ENCODE data around the gene HDAC10. TPM values are rescaled to one million over a fixed set of nuclear protein-coding genes. Genes with fewer than 3 reads are reported as not detected.
A peak's percentile ranks its signal among the peaks of the same experiment; 100 is the strongest.

HDAC10 gene
- total RNA-seq, 6 donors from 2014 or later: 33.0 to 202 (median 53.1) TPM

DNA sequence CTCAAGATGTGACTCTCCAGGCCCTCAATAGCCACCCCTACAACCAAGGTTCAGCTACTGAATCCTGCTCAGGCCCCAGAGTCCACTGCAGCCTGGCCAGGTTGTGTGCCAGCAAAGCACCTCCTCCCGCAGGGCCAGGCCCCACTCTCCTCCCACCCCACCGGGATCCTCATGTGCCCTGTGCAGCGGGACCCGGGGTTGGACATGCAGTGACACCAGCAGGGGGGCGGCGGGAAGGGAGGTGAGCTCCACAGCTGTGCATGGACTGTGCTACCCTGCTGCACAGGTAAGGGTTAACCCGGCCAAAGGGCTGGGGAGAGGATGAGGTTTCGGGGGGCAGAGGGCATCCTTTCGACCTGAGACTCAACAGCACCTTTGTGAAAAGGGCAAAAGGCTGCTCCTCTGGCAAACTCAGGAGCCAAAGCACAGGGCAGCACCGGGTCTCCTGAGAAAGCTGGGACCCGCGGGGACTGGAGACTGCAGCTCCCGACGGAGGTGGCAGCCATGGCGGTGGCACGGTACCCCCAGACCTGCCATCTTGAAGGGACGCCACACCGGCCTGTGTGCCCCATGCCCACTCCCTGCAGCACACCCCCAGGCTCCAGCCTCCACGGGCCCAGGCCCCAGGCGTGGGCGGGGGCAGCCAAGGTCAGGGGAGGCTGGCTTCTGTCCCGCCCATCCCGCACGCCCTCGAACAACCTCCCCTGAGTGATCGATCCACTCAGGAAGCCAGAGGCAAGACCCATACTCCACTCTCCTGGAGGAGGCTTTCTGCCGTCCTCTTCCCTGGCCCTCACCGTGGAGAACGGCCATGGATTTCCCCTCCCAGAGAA, 45.8 kb upstream of the HDAC10 start:
- no peak for ATAC-seq (ENCODE audit: low FRiP score in 2 of 2)
- peak in 1 of 2 donors; percentile 80 for DNase-seq
- Histone ChIP-seq H3K4me3 (no peak overlapping the region), H3K27ac (peak overlapping the region; percentile 24 to 94 (median 45)), H3K36me3 (peaks cover 0 to 3% (median 0%) of the 10 kb centered on the region in 4 donors), H3K9me3 (no peaks in the 10 kb centered on the region), H3K4me1 (peaks cover 84 to 90% (median 87%) of the 10 kb centered on the region in 4 donors), H3K27me3 (no peaks in the 10 kb centered on the region)
- TF ChIP-seq, protein P1, sequence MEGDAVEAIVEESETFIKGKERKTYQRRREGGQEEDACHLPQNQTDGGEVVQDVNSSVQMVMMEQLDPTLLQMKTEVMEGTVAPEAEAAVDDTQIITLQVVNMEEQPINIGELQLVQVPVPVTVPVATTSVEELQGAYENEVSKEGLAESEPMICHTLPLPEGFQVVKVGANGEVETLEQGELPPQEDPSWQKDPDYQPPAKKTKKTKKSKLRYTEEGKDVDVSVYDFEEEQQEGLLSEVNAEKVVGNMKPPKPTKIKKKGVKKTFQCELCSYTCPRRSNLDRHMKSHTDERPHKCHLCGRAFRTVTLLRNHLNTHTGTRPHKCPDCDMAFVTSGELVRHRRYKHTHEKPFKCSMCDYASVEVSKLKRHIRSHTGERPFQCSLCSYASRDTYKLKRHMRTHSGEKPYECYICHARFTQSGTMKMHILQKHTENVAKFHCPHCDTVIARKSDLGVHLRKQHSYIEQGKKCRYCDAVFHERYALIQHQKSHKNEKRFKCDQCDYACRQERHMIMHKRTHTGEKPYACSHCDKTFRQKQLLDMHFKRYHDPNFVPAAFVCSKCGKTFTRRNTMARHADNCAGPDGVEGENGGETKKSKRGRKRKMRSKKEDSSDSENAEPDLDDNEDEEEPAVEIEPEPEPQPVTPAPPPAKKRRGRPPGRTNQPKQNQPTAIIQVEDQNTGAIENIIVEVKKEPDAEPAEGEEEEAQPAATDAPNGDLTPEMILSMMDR (IDR thresholded peaks at IDR 0.05): no peak
- no peak for TF ChIP-seq EP300 (IDR thresholded peaks at IDR 0.05)
- TF ChIP-seq POLR2A (IDR thresholded peaks at IDR 0.05): no peak
- TF ChIP-seq POLR2AphosphoS5 (IDR thresholded peaks at IDR 0.05): no peak
- 53 to 60% methylated on average over 15 to 25 of the region's 29 CpGs for WGBS, 2 donors

DNA sequence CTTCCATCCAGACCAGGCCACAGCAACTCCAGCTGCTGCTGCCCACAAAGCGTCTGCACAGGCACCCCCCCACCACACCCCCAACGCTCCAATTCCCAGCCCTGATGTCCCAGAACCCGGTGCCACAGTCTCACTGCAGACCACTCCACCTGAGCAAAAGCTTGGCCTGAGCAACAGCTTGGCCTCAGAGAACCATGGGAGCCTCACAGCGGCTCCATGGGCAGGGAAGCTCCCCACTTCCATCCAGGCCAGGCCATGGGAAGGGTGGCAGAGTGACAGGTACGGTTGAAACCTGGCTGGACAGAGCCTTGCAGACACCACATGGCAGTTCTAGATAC, 43.2 kb upstream of the HDAC10 start:
- no peak for DNase-seq
- no peak for ATAC-seq (ENCODE audit: low FRiP score in 2 of 2)
- Histone ChIP-seq H3K4me1 (peaks cover 66 to 85% (median 66%) of the 10 kb centered on the region in 4 donors), H3K9me3 (no peaks in the 10 kb centered on the region), H3K27ac (peak overlapping the region; percentile 84 to 94 (median 88)), H3K4me3 (peak overlapping the region in 1 of 4 donors; percentile 44), H3K36me3 (peaks cover 7 to 19% (median 12%) of the 10 kb centered on the region in 4 donors), H3K27me3 (no peaks in the 10 kb centered on the region)
- TF ChIP-seq, protein P1 (IDR thresholded peaks at IDR 0.05): no peak
- no peak for TF ChIP-seq POLR2A (IDR thresholded peaks at IDR 0.05)
- TF ChIP-seq EP300 (IDR thresholded peaks at IDR 0.05): no peak
- TF ChIP-seq POLR2AphosphoS5 (IDR thresholded peaks at IDR 0.05): no peak
- WGBS, 2 donors: 18 to 35% methylated on average over 4 of the region's 5 CpGs

DNA sequence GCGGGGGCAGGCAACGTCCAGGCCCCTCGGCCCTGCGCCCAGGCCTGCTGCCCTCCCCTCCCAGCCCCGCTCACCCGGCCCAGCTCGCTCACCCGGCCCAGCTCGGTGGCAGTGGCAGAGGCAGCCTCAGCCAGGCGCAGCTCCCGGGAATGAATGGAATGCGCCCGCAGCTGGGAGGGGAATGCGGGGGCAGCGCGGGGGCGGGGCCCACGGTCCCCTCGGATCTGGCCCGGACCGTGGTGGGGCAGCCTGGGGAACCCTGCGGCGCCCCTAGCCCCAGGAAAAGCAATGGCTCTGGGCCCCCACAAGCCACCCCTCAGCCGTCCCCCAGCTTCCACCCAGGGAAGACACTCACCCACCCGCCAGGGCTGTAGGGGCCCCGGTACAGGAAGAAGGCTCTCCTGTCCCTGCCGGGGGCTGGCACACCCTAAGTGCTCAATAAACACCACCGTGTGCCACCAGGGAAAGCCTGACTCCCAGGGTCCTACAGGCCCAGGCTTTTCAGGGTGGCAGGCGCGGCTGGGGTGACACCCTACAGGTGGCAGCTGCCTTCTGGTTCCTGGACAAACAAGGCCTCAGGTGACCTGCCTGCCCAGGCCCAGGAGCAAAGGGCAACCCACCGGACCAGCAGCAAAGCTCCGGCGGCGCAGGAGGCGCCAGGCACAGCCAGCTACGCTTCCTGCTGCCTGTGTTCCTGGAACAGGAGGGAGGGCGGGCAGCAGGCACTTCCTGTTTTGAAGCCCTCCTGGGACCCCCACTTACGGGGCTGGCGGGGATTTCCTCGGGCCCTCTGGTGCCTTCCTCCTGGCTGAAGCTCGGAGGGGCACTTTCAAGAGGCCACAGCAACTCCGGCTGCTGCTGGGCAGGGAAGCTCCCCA, 42.6 kb upstream of the HDAC10 start:
- Histone ChIP-seq H3K4me3 (peak overlapping the region in 3 of 4 donors; percentile 17 to 44 (median 37)), H3K27ac (peak overlapping the region; percentile 84 to 94 (median 88)), H3K4me1 (peaks cover 60 to 79% (median 60%) of the 10 kb centered on the region in 4 donors), H3K36me3 (peaks cover 13 to 25% (median 18%) of the 10 kb centered on the region in 4 donors), H3K27me3 (no peaks in the 10 kb centered on the region), H3K9me3 (no peaks in the 10 kb centered on the region)
- WGBS, 2 donors: 10% methylated on average over 6 to 20 of the region's 42 CpGs
- TF ChIP-seq EP300 (IDR thresholded peaks at IDR 0.05) (peak in 2 of 4 donors; percentile 5 to 67), POLR2AphosphoS5 (IDR thresholded peaks at IDR 0.05) (peak; percentile 54 to 62), POLR2A (IDR thresholded peaks at IDR 0.05) (peak in 1 of 4 donors; percentile 26)
- TF ChIP-seq, protein P1 (IDR thresholded peaks at IDR 0.05): peak in 2 of 6 experiments; percentile 25 to 51
- peak; percentile 73 to 82 for ATAC-seq (ENCODE audit: low FRiP score in 2 of 2)
- DNase-seq: peak; percentile 91 to 93

DNA sequence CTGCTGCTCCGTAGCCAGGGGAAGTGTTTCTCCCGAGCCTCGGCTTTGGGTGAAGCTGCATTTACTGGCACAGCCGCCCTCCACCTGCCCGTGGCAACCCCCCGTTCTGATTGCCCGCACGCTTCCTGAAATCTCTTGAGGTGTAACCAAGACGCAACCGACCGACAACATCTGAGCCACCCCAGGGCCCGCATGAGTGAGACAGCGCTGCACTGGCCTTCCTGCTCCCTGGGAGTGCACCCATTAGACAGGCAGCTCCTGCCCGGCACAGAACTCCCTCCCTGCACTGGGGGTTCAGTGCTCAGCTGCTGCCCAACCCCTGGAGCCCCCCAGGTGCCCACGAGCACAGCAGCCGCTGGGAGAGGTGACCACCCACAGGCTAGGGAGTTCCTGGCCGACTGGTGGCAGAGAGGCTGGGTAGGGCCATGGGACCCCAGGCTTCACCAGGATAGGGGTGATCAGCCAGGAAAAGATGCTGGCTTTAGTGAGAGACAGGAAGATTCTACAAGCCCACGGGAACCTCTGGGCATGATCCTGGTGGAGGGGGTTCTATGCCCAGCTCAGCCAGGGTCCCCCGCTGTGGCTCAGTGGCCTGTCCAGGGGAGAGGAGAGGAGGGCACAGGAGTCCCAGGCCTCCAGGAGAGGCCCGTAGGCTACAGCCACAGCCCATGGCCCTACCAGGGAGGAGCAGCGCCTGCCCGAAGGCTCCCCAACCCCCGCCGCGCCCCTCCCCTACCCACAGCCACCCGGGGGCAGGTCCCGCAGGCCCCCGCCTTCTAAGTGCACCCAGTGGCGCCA, 41.8 kb upstream of the HDAC10 start:
- WGBS, 2 donors: 23 to 30% methylated on average over 11 to 23 of the region's 29 CpGs
- Histone ChIP-seq H3K4me1 (peaks cover 51 to 71% (median 52%) of the 10 kb centered on the region in 4 donors), H3K36me3 (peaks cover 19 to 34% (median 27%) of the 10 kb centered on the region in 4 donors), H3K27ac (peak overlapping the region; percentile 84 to 94 (median 88)), H3K27me3 (no peaks in the 10 kb centered on the region), H3K4me3 (peak overlapping the region in 3 of 4 donors; percentile 17 to 44 (median 37)), H3K9me3 (no peaks in the 10 kb centered on the region)
- no peak for TF ChIP-seq EP300 (IDR thresholded peaks at IDR 0.05)
- no peak for TF ChIP-seq POLR2A (IDR thresholded peaks at IDR 0.05)
- TF ChIP-seq, protein P1 (IDR thresholded peaks at IDR 0.05): no peak
- no peak for TF ChIP-seq POLR2AphosphoS5 (IDR thresholded peaks at IDR 0.05)
- ATAC-seq (ENCODE audit: low FRiP score in 2 of 2) (peak in 1 of 2 donors; percentile 1), DNase-seq (peak in 1 of 2 donors; percentile 55)
